Sigmoid colon (tissue), 7 donors: ENCODE results near the gene ARMC12. TPM values are rescaled to one million over a fixed set of nuclear protein-coding genes. Genes with fewer than 3 reads are reported as not detected.

Experiments
- DNase-seq: peaks from one replicate; pipeline ENCODE4 v3.0.0-alpha.2; 2019
- H3K27ac ChIP-seq, 4 donors: fragments of 200-600 bp; sonication (generic); one replicate each; pipeline ENCODE4 v1.5.1; 2016 to 2019; ENCODE audit warnings: mild to moderate bottlenecking in 1 of 4
- H3K27me3 ChIP-seq, 3 donors: fragments of 200-600 bp; sonication (generic); one replicate each; pipeline ENCODE4 v1.5.1; 2019; ENCODE audit warnings: mild to moderate bottlenecking in 1 of 3
- H3K36me3 ChIP-seq, 4 donors: fragments of 200-600 bp; sonication (generic); one replicate each; pipeline ENCODE4 v1.5.1; 2016 to 2019
- H3K4me1 ChIP-seq, 4 donors: fragments of 200-600 bp; sonication (generic); one replicate each; pipeline ENCODE4 v1.5.1; 2017 to 2019
- H3K4me3 ChIP-seq, 4 donors: fragments of 200-600 bp; sonication (generic); one replicate each; pipeline ENCODE4 v1.5.1; 2017 to 2019; ENCODE audit warnings: mild to moderate bottlenecking in 2 of 4, moderate library complexity in 1 of 4
- H3K9me3 ChIP-seq, 4 donors: fragments of 200-600 bp in 3 of 4; sonication (generic) in 3 of 4; one replicate each; pipeline versions ENCODE4 v1.5.1 to v1.6.1; 2013 to 2019
- EP300 ChIP-seq, 4 donors: sonication (generic); formaldehyde crosslinking; IDR thresholded peaks; one replicate each; pipeline ENCODE4 v1.6.1; 2017; ENCODE audit warnings: antibody characterized with exemption in 4 of 4
- POLR2A ChIP-seq, 2 donors: fragments of 450-650 bp; IDR thresholded peaks; one replicate each; pipeline ENCODE4 v1.6.1; 2016; ENCODE audit warnings: antibody characterized with exemption in 2 of 2, mild to moderate bottlenecking in 2 of 2, moderate library complexity in 2 of 2
- POLR2AphosphoS5 ChIP-seq, 4 donors: sonication (generic); formaldehyde crosslinking; IDR thresholded peaks; one replicate each; pipeline ENCODE4 v1.6.1; 2017; ENCODE audit warnings: antibody characterized with exemption in 4 of 4
- WGBS, 2 donors: extraction: QIAGEN DNeasy Blood & Tissue Kit; methylation state at CpG; one replicate each; pipeline ENCODE4 v1.1.7; 2013; 5-methylcytosine and 5-hydroxymethylcytosine counted together
- intact Hi-C: fragments of 100-400 bp; cut with DNase I; formaldehyde crosslinking; loops from one replicate; pipeline ENCODE4 v1.15.1; 2023
- polyA plus RNA-seq, 3 donors: library from polyadenylated mRNA; stranded (reverse); fragments of 200-250 nt; gene quantifications; one replicate each; pipeline ENCODE4 v1.2.3, GENCODE V29; 2013
- total RNA-seq, 4 donors: library from RNA; depleted of rRNA; stranded (reverse); fragments of >200 nt; gene quantifications; one replicate each; pipeline ENCODE4 v1.1.0, GENCODE V29; 2016
- TF ChIP-seq, protein P1 (sequence below), 4 experiments: fragments of 450-650 bp in 3 of 4; fragments of 200-600 bp in 1 of 4; IDR thresholded peaks; one replicate each; pipeline ENCODE4 v1.5.1; 2016 to 2019; ENCODE audit warnings: antibody characterized with exemption in 4 of 4, mild to moderate bottlenecking in 3 of 4, moderate library complexity in 2 of 4
- donor health status: healthy with polysubstance abuse.
- donor health status: Bipolar disorder and iron deficiency.
- donor health status: healthy.

The ARMC12 gene
- total and polyA plus RNA-seq, 7 donors, result 0.49 to 5.0 (median 0.86) TPM; not detected in 3

GRCh38 chr6:35710241-35710847, 26.5 kb upstream of the ARMC12 start:
- no peak overlapping the region for H3K27ac ChIP-seq
- intact Hi-C loops, result no loop called here
- H3K36me3 ChIP-seq, result no peaks in the 10 kb centered on the region
- H3K27me3 ChIP-seq, result no peaks in the 10 kb centered on the region
- H3K4me1 ChIP-seq, result no peaks in the 10 kb centered on the region
- DNase-seq, result peak; percentile 10
- 76 to 82% methylated on average over 4 of the region's 4 CpGs for WGBS, 2 donors
- TF ChIP-seq POLR2A (IDR thresholded peaks at IDR 0.05) (no peak), EP300 (IDR thresholded peaks at IDR 0.05) (no peak), POLR2AphosphoS5 (IDR thresholded peaks at IDR 0.05) (no peak)
- TF ChIP-seq, protein P1, sequence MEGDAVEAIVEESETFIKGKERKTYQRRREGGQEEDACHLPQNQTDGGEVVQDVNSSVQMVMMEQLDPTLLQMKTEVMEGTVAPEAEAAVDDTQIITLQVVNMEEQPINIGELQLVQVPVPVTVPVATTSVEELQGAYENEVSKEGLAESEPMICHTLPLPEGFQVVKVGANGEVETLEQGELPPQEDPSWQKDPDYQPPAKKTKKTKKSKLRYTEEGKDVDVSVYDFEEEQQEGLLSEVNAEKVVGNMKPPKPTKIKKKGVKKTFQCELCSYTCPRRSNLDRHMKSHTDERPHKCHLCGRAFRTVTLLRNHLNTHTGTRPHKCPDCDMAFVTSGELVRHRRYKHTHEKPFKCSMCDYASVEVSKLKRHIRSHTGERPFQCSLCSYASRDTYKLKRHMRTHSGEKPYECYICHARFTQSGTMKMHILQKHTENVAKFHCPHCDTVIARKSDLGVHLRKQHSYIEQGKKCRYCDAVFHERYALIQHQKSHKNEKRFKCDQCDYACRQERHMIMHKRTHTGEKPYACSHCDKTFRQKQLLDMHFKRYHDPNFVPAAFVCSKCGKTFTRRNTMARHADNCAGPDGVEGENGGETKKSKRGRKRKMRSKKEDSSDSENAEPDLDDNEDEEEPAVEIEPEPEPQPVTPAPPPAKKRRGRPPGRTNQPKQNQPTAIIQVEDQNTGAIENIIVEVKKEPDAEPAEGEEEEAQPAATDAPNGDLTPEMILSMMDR (IDR thresholded peaks at IDR 0.05), result no peak
- H3K4me3 ChIP-seq, result no peak overlapping the region
- no peaks in the 10 kb centered on the region for H3K9me3 ChIP-seq

DNA sequence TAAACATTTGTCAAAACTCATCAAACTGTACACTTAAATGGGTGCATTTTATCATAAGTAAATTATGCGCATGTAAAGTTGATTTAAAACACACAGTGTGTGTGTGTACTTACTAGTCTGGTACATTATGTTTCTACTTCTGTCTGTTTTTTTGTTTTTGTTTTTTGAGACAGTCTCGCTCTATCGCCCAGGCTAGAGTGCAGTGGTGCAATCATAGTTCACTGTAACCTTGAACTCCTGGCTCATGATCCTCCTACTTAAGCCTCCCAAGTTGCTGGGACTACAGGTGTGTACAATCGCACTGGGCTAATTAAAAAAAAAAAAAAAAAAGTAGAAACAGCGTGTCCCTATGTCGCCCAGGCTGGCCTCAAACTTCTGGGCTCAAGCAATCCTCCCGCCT, 25.1 kb upstream of the ARMC12 start:
- Histone ChIP-seq H3K9me3 (no peaks in the 10 kb centered on the region), H3K36me3 (no peaks in the 10 kb centered on the region), H3K4me3 (no peak overlapping the region), H3K27me3 (no peaks in the 10 kb centered on the region), H3K27ac (no peak overlapping the region), H3K4me1 (peaks cover 0 to 4% (median 0%) of the 10 kb centered on the region in 4 donors)
- peak; percentile 9 for DNase-seq
- WGBS, 2 donors, result 95 to 97% methylated on average over 7 of the region's 7 CpGs
- no peak for TF ChIP-seq POLR2AphosphoS5 (IDR thresholded peaks at IDR 0.05)
- TF ChIP-seq, protein P1 (IDR thresholded peaks at IDR 0.05), result no peak
- TF ChIP-seq POLR2A (IDR thresholded peaks at IDR 0.05), result no peak
- no peak for TF ChIP-seq EP300 (IDR thresholded peaks at IDR 0.05)
- intact Hi-C loops, result no loop called here

DNA sequence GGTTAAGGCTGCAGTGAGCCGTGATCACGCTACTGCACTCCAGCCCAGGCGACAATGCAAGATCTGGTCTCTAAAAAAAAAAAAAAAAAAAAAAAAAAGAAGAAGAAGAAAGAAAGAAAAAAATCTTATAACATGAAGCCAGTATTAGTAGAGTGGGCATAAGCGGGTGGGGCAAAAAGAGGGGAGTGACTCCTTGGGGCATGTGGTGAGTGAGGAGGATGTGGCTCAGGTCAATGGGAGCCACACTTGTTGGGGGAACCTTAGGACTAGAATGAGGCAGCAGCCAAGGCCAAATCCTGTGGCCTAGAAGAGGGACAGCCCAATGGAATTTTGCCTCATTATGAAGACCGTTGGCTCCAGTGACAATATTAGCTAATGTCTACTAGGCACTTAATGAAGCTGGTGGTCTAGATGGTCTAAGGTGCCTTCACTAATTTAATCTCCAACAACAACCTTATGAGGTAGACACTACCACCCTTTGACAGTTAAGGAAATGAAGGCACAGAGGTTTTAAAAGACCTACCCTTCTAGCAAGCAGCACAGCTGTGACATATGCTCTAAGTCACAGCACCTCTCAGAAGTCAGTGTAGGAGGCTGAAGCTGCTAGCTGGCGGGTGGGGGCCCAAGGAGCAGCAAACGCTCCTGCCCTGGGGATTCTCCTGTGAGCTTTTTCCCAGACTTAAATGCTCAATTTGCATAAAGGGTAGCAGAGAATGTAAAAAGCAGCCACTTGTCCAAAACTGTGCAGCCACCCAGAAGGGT, 23.6 kb upstream of the ARMC12 start:
- no peak overlapping the region for H3K4me3 ChIP-seq
- H3K27ac ChIP-seq, result no peak overlapping the region
- 91 to 93% methylated on average over 7 of the region's 7 CpGs for WGBS, 2 donors
- no peaks in the 10 kb centered on the region for H3K36me3 ChIP-seq
- no peaks in the 10 kb centered on the region for H3K9me3 ChIP-seq
- intact Hi-C loops, result no loop called here
- H3K4me1 ChIP-seq, result peaks cover 0 to 18% (median 5%) of the 10 kb centered on the region in 4 donors
- DNase-seq, result peak; percentile 53
- H3K27me3 ChIP-seq, result no peaks in the 10 kb centered on the region
- TF ChIP-seq EP300 (IDR thresholded peaks at IDR 0.05), result no peak
- no peak for TF ChIP-seq POLR2A (IDR thresholded peaks at IDR 0.05)
- TF ChIP-seq POLR2AphosphoS5 (IDR thresholded peaks at IDR 0.05), result no peak
- TF ChIP-seq, protein P1 (IDR thresholded peaks at IDR 0.05), result no peak

DNA sequence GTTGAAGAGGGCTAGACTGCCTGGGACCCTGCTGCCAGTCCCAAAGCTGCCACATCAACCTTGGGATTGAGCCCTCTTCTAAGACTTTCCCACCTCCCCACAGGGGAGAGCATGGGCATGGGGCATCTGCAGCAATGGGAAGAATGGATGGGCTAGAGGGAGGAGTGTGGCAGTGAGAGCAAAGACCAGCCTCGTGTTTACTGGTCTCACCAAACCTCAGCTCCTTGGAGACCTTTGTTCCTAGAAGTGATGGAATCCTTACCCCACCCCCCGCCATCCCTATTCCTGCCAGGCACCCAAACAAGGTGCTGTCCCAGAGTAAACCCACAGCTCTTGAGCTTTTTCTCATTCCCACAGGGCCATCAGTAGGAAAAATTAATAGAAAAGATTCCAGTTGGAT, 20.0 kb upstream of the ARMC12 start:
- Histone ChIP-seq H3K4me1 (peaks cover 0 to 51% (median 41%) of the 10 kb centered on the region in 4 donors), H3K27me3 (no peaks in the 10 kb centered on the region), H3K4me3 (no peak overlapping the region), H3K36me3 (no peaks in the 10 kb centered on the region), H3K9me3 (no peaks in the 10 kb centered on the region), H3K27ac (peak overlapping the region in 1 of 4 donors; percentile 35)
- no peak for DNase-seq
- intact Hi-C loops, result no loop called here
- no peak for TF ChIP-seq POLR2AphosphoS5 (IDR thresholded peaks at IDR 0.05)
- TF ChIP-seq, protein P1 (IDR thresholded peaks at IDR 0.05), result no peak
- 42 to 69% methylated on average over 2 of the region's 2 CpGs for WGBS, 2 donors
